Thoracic aorta (tissue), 2 donors: ENCODE results near the gene VSIG2. TPM values are rescaled to one million over a fixed set of nuclear protein-coding genes. Genes with fewer than 3 reads are reported as not detected.

Experiments used
- ATAC-seq: fragments of 150-250 bp; one replicate; pipeline ENCODE4 v1.8.0; 2017; ENCODE audit warnings: low read depth; ENCODE audit not compliant: insufficient number of reproducible peaks, low FRiP score
- DNase-seq: peaks from one replicate; pipeline ENCODE4 v3.0.0-alpha.2; 2020; ENCODE audit warnings: low spot score
- H3K27ac ChIP-seq, 2 donors: fragments of 200-600 bp; sonication (generic); 1 replicate in 1 of 2; 2 replicates in 1 of 2; pipeline ENCODE4 v1.5.1; 2016; ENCODE audit warnings: mild to moderate bottlenecking in 2 of 2, moderate library complexity in 2 of 2
- H3K27me3 ChIP-seq: fragments of 200-600 bp; sonication (generic); replicated peaks from 2 replicates; pipeline ENCODE4 v1.6.0; 2016; ENCODE audit warnings: mild to moderate bottlenecking; ENCODE audit not compliant: insufficient read depth
- H3K36me3 ChIP-seq: fragments of 200-600 bp; sonication (generic); one replicate; pipeline ENCODE4 v1.5.1; 2016
- H3K4me1 ChIP-seq, 2 donors: fragments of 200-600 bp; sonication (generic); 1 replicate in 1 of 2; 2 replicates in 1 of 2; pipeline versions ENCODE4 v1.5.1 to v1.6.0; 2016; ENCODE audit warnings: low read depth in 2 of 2, mild to moderate bottlenecking in 1 of 2; ENCODE audit not compliant: control insufficient read depth in 1 of 2
- H3K4me3 ChIP-seq: fragments of 200-600 bp; sonication (generic); 2 replicates; pipeline ENCODE4 v1.5.1; 2016; ENCODE audit warnings: mild to moderate bottlenecking
- H3K9me3 ChIP-seq: fragments of 200-600 bp; sonication (generic); 2 replicates; pipeline ENCODE4 v1.5.1; 2016
- total RNA-seq, 2 donors: library from RNA; depleted of rRNA; stranded (reverse); fragments of >200 nt; gene quantifications; one replicate each; pipeline versions ENCODE4 v1.1.0 to v1.2.3, GENCODE V29; 2016
- TF ChIP-seq, protein P1 (sequence below): fragments of 200-600 bp; sonication (generic); IDR thresholded peaks from one replicate; pipeline ENCODE4 v1.5.1; 2019; ENCODE audit warnings: antibody characterized with exemption

Gene VSIG2
- total RNA-seq, 2 donors from 2014 or later: 1.2 to 2.7 TPM

DNA sequence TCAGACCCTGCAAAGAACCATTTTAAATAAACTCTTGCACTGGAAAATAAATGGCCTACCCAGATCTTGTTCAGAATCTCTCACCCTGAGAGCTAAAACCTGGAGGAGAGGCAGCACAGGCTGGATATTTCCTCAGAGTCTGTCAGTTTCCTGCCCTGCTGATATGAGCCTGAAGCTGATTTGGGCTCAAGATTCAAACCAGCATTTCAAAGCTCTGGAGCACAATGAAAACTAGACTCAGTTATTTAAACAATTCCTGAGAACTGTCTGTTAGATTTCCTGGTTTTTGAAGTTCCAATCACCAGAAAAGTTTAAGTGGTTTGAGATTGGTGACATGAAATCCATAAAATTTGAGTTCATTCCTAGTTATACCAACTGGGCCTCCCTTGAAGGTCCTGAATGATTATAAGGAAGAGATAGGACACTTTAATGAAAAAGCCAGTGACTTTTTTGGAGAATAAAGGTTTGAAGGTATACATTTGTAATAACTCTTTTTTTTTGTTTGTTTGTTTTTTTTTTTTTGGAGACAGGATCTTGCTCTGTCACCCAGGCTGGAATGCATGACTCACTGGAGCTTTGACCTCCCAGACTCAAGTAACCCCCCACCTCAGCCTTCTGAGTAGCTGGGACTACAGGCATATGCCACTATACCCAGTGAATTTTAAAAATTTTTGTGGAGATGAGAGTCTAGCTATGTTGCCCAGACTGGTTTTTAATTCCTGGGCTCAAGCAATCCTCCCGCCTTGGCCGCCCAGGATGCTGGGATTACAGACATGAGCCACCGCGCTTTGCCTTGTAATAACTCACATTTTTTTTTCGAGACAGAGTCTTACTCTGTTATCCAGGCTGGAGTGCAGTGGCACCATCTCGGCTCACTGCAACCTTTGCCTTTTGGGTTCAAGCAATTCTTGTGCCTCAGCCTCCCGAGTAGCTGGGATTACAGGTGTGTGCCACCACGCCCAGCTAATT lies 18.0 kb upstream of the VSIG2 start:
- Histone ChIP-seq H3K4me3 (no peak overlapping the region), H3K9me3 (no peaks in the 10 kb centered on the region), H3K4me1 (no peaks in the 10 kb centered on the region), H3K27me3 (no peaks in the 10 kb centered on the region), H3K27ac (peak overlapping the region in 1 of 2 donors; percentile 10), H3K36me3 (peaks cover 5% of the 10 kb centered on the region)
- TF ChIP-seq, protein P1, sequence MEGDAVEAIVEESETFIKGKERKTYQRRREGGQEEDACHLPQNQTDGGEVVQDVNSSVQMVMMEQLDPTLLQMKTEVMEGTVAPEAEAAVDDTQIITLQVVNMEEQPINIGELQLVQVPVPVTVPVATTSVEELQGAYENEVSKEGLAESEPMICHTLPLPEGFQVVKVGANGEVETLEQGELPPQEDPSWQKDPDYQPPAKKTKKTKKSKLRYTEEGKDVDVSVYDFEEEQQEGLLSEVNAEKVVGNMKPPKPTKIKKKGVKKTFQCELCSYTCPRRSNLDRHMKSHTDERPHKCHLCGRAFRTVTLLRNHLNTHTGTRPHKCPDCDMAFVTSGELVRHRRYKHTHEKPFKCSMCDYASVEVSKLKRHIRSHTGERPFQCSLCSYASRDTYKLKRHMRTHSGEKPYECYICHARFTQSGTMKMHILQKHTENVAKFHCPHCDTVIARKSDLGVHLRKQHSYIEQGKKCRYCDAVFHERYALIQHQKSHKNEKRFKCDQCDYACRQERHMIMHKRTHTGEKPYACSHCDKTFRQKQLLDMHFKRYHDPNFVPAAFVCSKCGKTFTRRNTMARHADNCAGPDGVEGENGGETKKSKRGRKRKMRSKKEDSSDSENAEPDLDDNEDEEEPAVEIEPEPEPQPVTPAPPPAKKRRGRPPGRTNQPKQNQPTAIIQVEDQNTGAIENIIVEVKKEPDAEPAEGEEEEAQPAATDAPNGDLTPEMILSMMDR: no peak
- peak; percentile 73 for ATAC-seq
- no peak for DNase-seq

DNA sequence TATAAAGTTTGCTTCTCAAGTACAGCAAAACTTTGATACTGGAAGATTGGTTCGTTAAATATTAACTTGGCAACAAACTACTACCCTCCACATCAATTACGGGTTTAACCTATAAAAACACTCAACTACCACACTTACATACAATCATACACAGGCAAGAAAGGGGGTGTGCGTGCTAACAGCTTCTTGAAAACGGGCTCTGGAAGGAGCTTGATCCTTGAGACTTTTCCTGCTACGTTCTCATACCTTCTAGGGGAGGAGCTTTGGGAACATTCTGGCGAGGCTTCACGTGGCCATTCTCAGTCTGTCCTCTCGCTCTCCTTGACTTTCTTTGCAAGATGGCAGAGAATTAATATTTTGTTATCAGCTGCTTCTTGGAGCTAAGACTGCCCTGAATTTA lies 16.9 kb upstream of the VSIG2 start:
- no peak overlapping the region for H3K4me3 ChIP-seq
- TF ChIP-seq, protein P1: no peak
- ATAC-seq: no peak
- no peak for DNase-seq
- H3K36me3 ChIP-seq: peaks cover 5% of the 10 kb centered on the region
- no peaks in the 10 kb centered on the region for H3K9me3 ChIP-seq
- no peak overlapping the region for H3K27ac ChIP-seq
- no peaks in the 10 kb centered on the region for H3K27me3 ChIP-seq
- no peaks in the 10 kb centered on the region for H3K4me1 ChIP-seq

DNA sequence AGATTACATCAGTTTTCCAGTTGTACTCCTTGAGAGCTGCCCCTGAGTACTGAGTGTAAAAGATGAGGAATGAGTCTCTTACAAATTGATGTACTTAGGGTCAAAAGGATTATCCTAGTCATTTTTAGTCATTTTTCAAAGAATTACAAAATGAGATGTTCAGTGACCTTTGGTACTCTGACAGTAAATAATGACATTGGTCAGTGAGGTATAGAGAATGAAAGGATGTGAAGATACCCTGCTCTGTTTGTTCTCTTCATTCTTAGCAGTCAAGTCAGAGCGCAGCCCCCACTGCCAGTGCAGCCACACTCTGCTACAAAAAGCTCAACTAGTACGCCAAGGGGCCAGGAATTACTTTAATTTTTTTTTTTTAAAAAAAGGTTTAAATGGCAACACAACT lies 14.1 kb upstream of the VSIG2 start:
- TF ChIP-seq, protein P1: no peak
- H3K4me1 ChIP-seq: peaks cover 0 to 21% of the 10 kb centered on the region in 2 donors

DNA sequence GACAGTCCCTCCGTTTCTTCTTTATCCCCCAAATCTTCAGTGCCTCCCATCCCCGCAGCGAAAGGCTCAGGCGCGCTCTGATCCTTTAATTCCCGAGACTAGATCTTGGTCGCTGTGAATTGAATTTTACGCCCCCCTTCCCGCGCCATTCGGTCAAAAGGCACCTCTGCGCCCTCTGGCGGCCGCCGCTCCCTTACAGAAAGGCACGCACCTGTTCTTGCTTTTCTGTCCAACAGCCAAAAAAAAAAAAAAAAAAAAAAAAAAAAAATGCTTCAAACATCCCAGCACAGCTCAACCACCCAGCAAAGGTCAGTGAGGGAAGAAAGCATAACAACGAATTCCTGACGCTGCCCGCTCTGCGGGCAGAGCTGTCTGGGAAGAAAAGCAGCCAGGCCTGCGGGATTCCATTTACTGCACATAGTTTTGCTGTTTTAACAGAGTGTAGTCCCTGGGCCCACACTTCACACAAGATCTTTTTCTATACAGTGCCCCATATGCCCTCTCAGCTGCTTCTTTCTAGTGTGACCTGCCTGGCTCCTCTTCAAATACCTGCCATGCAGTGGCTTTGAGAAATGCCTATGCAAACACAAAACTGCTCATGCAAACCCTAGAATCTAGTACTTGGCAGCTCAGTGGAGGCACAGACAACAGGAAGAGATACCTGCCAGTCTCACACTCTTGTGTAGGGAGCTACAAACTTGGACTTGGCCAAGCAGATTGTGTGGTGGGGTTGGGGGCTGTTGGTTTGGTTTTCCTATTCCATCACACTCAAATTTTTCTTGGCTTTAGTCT lies 11.3 kb upstream of the VSIG2 start:
- ATAC-seq: no peak

More for the DNA sequence above, 14.1 kb upstream of the VSIG2 start:
- no peak overlapping the region for H3K27ac ChIP-seq
- H3K36me3 ChIP-seq: no peaks in the 10 kb centered on the region
- H3K9me3 ChIP-seq: no peaks in the 10 kb centered on the region
- DNase-seq (no peak), ATAC-seq (no peak)
- H3K27me3 ChIP-seq: no peaks in the 10 kb centered on the region
- H3K4me3 ChIP-seq: no peak overlapping the region

More for the DNA sequence above, 11.3 kb upstream of the VSIG2 start:
- no peaks in the 10 kb centered on the region for H3K36me3 ChIP-seq
- TF ChIP-seq, protein P1: peak; percentile 69
- peak overlapping the region; percentile 70 for H3K4me3 ChIP-seq
- peaks cover 7 to 45% of the 10 kb centered on the region in 2 donors for H3K4me1 ChIP-seq
- no peaks in the 10 kb centered on the region for H3K9me3 ChIP-seq
- peak overlapping the region; percentile 61 to 83 for H3K27ac ChIP-seq
- no peak for DNase-seq
- no peaks in the 10 kb centered on the region for H3K27me3 ChIP-seq
